Activated CD4-positive, alpha-beta T cell treated with anti-CD3 and anti-CD28 coated beads, Interleukin-2, Interleukin-6, amounts not matched to agents 100 ng/mL and 50 ng/mL, durations not matched to agents 16 hours and 8 hours (primary cell): ENCODE results near the gene FRMD4A.

ENCODE experiments used
- DNase-seq: peaks from one replicate; pipeline ENCODE4 v3.0.0-alpha.2; 2020

The FRMD4A gene

DNA sequence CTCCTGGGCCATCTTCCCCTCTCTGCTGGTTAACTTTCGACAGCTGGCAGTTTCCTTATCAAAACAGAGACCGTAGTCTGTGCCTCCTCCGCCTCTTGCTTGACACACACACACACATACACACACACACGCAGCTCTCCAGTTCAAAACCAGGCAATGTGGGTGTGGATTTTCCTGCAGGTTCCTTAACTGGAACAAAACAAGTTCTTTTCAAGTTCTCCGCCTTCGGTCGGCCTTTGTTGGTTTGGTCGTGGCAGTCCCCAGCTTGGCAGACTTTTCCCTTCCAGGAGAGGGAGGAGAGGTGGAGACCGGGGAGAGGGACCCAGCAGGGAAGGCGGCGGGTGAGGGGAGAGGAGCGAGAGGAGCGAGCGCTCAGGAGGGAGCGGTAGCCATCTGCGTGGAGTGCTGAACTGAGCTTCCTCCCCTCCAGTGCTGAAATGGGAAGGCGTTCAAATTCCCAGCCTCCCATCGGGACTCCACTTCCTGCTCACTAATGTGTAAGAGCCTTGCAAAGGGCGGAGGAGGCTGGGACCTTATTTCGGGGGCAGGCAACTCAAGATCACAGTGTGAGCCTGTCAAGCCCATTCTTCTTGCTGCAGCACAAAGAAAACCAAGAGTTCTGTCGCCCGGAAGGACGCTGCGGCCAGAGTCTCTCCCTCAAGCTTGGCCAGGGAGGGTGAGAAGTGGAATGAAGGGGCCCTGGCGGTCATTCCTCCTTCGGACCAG lies 623.4 kb downstream of the FRMD4A start:
- no peak for DNase-seq

DNA sequence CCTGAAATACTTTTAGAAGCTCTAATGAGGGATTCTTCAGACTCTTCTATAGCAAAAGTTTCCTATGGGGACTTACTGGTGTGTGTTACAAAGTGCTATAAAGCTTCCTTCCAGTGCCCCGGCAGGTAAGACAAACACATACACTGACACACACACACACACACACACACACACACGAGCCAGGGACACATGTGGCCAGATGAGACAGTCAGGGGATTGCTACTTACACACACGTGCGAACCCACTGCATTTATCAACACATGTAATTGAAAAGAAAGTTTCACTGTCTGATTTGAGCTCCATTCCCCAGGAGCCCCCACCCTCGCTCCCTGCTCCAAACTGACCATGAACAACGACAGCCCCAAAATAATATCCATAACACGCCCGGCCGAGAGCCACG lies 624.1 kb downstream of the FRMD4A start:
- DNase-seq: no peak

DNA sequence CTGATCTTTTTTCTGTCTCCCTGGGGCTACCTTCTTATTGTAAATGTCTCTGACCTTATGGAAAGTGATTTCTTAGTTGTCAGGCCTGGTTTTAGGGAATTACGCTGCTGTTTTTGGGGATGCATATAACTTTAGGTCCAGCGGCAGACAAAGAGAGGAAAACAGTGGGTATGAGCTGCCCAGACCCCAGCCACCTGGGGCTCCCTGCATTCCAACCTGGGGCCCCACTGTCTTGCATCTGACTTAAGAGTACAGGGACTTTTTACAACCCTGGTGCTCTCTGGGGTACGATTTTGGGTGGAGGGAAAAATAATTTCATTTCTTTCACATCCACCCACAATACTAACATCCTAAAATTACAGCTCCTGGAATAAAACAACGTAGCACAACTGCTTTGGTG lies 624.5 kb downstream of the FRMD4A start:
- DNase-seq: no peak

DNA sequence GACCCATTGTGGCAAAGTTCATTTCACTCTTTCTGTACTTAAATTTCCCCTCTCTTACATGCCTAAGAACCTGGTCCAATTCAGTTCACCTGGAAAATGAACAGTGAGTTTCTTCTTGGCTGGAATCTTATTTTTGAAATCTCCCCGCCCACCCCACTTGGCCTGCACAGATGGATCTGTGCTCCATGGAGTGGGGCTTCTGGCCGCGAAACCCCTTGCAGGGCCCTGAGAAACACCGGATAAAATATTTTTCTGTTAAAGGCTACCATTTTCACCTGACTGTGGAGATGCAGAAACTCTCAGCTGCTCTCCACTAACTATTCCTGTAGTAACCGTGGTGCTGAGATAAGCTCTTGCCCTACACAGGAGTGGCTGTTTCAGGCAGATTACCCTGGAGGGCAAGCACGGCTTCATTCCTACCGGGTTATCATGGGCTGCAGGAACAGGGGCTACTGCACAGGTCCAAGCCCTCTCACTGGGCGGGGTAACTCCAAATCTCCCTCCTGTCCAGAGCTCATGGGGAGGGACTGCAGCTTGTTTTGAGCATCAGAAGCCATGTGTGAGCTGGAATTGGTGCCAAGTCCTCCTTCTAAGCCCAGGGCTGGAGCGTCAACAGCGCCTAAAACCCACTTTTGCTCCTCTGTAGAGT lies 625.1 kb downstream of the FRMD4A start:
- no peak for DNase-seq

DNA sequence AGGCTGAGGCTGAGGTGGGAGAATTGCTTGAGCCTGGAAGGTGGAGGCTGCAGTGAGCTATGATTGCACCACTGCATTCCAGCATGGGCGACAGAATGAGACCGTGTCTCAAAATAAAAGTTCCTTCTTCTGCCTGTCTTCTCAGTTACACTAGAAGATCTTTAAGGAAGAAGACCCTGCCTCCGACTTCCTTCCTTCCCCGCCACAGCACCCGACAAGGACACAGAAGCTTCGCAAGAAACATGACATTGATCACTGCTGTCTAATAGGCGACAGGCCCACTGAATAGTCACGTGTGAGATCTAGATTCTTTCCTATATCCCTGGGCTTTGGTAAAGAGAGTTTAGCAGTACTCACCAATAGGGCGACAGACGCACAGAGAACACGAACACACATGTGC lies 625.8 kb downstream of the FRMD4A start:
- DNase-seq: no peak

DNA sequence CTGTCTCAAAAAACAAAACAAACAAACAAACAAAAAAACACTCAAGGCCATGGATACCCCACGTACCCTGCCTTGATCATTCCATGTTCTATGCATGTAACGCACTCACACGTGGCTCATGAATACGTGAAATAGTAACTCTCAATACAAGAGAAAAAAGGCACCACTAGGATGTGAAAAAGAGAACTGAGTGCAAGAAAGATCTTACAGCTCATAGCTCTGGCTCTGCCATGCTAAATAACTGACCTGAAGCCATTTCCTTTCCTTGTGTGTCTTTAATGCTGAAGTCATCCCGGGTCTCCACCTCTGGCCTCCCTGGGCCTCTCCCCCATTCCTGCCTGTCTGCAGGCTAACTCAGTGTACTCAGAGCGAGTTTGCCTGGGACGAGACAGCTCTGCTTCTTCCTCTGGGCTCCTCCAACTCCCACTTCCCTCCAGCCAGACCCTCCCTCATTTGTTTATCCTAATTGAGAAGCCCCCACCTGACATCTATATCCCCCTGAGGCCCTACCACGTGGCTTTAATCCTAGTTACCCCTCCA lies 626.7 kb downstream of the FRMD4A start:
- no peak for DNase-seq

DNA sequence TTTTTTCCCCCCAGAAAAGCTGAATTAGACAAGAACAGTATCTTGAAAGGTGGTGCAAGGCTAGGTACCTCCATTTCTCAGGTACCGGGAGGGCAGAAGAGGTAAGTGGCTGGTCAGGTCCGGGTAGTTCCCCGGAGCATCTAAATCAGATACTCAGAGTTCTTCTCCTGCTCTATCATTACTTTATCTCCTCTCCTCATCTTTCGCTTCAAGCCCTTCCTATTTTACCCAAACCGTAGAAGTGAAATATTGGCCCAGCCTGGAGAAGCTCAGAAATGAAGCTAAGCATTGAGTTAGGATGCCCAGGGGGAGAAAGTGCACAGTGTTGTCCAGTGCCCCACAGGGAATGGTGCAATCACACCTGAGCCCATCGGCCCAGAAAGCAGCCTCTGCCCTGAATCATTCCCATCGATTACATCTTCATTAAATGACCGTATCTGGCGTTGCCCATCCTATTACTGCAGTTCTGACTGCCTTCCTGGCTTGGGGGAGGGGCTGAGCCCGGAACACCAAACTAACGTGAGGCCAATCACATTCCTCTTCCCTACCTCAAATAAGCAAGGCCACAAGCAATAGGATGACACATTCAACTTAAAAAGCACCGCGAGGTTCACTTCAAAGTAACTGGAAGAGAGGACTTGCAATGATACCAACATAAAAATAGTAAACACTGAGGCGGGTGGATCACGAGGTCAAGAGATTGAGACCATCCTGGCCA lies 627.5 kb downstream of the FRMD4A start:
- no peak for DNase-seq

DNA sequence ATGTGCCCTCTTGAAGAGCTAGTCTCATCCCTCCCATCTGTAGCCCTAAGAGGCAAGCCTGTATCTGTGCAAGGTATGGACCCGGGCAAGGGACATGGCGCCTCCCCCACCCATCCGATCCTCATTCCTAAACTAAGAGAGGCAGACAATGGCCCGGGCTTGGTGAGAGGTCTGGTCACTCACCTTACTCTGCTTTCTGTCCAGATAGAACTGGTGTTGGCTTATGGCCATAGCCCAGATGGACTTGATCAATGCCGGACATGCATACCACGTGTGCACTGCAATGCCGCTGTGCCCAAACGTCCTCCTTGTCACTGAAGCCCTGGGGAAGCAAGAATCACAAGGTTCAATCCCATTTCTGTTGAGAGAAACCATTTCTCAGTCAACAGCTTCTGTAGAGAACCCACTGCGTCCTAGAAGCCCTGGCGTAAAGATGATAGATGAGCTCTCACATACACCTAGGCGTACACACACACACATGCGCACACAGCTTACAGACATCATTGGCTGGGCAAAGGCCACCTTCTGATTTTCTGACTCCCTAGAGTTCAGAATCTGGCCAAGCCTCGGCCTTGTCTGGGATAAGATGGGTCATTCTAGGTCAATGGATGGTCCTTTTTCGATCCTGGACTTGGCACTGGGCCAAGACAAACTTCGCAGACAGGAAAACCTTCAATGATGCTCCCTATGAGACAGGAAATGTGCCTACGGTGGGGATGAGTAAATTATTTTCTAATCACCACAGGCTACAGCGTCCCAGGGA lies 629.4 kb downstream of the FRMD4A start:
- no peak for DNase-seq

DNA sequence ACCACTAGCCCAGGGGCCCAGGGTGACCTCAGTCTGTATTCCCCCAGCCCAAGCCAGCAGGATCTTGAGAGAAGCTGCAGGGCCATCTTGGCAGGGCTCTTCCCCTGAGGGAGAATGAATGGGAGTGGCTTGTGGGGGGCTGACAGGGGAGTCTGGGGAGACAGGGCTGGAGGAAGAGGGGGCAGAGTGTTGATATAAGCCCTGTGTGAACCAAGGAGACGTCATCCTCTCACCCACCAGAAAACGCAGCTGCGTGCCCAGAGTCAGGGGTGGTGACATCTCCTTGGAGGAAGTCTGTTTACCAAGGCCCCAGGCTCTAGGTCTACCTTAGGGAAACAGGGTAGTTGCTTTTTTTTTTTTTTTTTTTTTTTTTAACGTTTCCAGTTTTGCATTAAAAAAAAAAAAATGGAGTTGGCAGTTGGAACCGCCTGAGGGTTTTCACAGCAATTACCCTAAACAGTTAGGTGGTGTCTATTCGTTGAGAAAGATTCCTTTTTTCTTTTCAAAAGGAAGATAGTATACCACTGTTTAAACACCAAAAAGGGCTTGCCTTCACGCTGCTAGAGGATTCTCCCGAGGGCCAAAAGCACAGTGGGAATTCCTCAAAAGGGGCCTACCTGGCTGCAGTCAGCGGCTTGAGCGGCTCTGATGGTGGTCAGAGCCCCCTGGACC lies 630.1 kb downstream of the FRMD4A start:
- no peak for DNase-seq

DNA sequence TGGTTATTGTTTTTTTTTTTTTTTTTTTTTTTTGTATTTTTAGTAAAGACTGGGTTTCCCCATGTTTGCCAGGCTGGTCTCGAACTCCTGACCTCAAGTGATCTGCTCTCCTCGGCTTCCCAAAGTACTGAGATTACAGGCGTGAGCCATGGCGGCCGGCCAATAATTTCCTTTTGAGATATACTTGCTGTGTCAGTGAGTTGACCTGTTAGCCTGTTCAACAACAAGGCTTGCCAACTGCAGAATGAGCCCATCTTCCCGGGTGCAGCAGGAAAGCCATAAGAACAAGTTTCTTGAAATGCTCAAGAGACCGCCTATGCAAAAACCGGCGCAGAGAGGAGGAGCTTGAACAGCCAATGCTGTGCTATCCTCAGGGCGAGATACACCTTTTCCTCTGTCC lies 631.5 kb downstream of the FRMD4A start:
- DNase-seq: no peak

DNA sequence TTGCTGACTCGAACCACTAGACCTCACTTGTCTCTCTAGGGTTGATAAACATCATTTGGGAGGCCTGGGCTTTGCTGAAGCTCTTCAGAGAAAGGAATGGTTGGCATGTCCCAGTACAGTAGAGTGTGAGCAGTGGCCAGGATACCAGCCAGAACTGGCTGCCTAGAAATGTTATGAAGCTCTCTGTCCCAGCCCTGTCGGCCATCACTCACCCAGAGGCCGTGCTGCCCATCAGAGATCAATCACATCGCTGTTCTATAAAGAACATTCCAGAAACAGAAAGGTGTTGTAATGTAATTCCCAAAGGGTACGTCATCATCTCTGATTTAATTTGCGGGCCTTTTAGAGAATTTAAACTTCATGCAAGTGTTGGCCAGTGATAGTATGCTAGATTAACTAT lies 632.5 kb downstream of the FRMD4A start:
- no peak for DNase-seq

DNA sequence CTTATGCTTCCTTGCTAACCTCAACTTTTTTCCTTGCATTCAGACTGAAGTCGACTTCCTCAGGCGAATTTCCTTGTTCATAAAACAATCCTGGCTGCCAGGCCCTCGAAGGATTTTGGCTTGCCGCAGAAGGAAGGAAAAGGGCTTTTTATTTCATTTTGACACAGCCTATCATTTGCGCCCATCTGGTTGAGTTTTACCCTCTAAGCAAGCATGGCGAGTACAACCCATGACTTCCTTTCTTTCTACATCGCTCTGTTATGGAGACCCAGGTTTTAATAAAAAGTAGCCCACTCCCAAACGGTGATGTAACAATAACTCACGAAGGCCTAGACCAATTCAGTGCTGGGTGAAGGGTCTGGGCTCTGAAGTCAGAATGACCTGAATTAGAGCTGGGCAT lies 634.7 kb downstream of the FRMD4A start:
- no peak for DNase-seq

DNA sequence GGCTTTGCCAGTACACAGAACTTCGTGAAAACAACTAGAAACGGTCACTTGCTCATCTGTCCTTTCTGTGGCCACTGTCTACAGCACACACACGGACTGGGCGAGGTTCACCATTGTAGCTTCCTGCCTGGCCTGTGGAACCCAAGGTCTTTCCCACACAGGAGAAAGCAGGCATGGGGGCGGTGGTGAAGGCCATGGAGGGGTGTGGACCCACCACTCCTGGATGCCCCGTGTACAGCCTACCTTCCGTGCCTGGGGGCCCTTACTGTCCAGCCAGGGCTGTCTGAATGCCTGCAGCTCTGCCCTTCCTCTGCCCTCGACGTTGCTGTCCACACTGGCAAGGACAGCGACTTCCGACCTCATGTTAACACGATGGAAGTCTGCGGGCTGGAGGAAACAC lies 635.1 kb downstream of the FRMD4A start:
- no peak for DNase-seq

DNA sequence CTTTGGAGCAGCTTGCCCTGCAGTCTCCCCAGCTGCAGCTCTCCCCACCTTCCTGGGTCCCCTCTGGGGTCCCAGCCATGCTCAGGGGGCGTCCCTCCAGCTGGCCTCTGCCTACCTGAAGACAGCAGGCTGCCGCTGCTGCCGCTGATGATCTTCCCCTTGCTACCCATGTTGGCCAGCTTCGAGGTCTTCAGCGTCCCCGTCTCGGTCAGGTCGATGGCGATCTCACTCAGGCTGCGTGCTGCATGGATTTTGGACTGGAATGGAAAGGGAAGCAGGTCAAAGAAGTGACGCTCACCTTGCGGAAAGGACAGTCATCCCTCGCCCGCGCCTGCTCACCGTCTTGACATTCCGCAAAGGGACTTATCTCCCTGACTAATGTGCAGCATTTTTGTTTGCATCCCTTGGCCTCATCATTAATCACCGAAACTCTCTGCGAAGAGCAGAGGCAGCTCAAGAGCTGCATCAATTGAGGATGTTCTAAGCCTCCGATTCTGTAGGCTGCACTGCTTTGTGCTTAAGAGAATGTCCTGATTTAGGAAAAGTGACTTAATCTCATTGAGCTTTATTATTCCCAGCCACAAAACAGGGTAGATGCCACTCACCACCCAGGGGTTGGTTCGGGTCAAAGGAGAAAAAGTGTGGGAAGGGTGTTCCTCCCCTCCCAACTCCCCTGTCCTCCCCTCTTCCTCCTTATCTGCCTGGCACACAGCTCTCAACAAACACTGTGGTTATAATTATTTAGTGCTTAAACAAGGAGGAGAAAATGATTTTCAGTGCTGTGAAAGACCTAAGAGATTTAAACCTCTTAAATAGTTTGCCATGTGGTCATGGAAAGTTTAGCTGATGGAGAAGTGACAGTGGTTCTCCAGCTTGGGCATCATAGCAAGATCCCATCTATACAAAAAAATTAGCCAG lies 636.7 kb downstream of the FRMD4A start:
- no peak for DNase-seq

DNA sequence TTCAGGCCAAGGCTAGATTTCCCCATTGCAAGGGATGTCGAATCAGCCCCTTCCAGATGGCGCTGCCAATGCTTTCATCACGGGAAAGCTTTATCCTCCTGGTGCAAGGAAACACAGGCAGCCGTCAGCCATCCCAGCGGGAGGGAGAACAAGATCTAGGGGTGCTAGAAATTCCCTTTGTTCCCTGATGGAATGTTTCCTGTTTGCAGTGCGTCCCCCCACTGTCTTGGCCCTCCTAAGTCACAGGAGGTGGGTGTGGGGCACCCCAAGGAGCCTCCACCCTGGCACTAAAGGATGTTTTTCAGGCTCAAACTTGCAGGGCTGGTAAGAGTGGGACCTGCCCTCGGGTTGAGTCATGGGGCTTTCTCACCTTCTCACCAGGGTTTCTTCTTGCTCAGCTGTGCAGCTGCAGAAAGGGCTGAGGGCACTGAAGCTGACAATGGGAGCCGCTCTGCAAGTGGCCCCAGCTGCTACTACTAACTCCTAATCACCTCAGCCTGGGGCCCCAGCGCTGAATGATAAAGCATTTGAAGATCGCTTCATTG lies 640.4 kb downstream of the FRMD4A start:
- DNase-seq: no peak

DNA sequence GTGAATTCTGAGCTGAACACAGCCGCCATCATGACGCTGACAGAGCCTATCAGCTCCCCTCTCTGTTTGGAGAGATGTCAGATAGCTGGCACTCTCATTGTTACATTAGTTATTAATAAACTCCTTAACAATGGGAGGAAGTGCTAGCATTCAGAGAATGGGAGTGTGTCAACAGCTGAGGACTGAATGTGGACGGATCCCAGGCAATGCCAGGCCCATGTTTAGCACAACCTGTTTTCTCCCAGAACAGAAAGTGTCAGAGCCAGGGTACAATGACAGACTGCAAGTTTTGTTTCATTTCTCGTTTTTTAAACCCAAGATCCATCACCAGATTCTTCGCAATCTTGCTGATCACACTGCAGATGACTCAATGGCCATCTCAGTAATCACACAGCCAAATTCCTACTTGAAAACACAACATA lies 644.4 kb downstream of the FRMD4A start:
- DNase-seq: no peak

DNA sequence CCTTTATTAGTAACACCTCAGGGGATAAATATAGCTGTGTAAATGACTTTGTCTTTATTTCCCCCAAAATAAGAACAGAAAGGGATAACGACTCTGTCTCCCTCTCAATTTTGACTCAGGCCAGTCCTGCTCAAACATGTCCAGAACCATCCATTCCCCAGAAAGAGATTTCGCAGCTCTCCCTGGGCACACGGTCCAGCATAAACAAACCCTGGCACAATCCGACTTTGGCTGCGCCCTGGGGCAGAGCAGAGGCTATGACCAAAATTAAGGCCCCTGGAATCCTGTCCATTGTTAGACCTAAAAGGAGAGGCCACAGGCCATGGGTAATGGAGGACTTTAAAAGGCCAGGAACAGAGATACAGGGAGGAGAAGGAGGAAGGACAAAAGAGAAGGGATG lies 644.8 kb downstream of the FRMD4A start:
- DNase-seq: no peak

DNA sequence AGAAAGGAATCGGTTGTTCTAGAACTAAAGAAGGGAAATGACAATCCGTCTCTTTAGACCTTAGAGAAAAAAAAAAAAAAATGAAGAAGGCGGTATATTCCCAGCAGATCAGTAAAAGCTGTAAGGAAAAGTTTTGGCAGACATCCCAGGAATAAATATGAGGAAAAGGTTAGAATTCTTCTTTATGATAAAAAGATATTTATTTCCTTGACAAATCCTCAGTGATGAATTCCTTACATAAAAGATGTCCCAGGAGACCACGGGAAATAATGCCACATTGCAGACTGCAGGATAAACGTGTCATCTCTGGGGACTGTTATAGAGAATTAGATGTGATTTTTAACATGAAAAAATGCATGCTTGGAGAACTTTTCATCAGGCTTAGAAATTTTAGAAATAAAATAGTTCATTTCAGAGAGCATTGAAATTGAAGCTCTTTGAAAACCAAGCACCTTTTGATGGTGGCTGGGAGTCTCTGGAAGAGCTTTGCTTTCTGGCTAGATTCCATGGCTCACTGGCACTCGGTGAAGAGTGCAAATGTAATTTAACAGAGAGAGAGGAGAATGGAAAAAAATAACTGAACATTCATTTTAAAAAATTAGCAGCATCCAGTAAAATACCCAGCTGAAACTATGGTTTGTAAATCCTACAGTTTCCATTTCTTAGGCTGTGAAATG lies 645.8 kb downstream of the FRMD4A start:
- DNase-seq: no peak

DNA sequence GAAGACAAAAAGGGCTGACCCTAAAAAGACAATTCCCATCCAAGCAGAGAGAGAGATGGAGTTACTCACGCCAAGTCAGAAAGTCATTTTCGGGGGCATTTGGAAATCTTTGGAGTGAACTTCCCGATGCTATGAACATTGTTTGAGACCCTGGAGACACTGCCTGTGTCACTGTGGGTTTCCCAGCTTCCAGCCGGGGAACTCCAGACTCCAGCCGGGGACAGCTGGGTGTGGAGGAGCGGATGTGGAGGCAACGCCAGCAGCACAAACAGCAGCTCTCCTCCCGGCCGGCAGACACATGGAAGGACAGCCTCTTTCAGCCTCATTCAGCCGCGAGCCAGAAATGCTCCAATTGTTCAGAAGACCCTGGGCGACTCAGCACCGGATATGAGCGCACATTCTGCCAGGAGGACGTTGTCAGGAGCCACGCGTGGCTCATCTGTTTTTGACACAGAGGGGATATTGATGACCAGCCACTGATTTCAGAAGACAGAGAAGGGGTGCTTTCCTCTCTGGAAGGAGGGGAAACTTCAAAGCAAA lies 646.4 kb downstream of the FRMD4A start:
- DNase-seq: no peak

DNA sequence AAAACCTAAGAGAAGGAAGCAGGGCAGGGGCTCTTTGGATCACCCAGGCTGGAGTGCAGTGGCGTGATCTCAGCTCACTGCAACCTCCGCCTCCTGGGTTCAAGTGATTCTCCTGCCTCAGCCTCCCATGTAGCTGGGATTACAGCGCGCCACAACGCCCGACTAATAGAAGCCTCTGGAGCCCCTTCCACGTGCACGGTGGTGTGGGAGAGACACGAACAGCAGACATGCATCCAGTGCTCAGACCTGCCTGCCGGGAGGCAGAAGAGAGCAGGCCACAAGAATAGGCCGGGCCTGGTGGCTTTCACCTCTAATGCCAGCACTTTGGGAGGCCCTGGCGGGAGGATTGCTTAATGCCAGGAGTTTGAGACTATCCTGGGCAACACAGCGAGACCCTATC lies 647.7 kb downstream of the FRMD4A start:
- no peak for DNase-seq
